Calu3 (cell line): ENCODE results near the gene NSMCE1. TPM values are rescaled to one million over a fixed set of nuclear protein-coding genes. Genes with fewer than 3 reads are reported as not detected.
A peak's percentile ranks its signal among the peaks of the same experiment; 100 is the strongest.
"Not testable (repeated sequence)": the region's sequence is repeated elsewhere in the genome, so short reads cannot be mapped to it uniquely, and the experiment has no call there.

Experiments
- BruUV-seq: library from RNA; stranded (reverse); fragments of 400-500 nt; replicated peaks from 2 replicates; lab custom pipeline; 2021; lab: Mats Ljungman, UMichigan
- CTCF ChIA-PET: fragments of 300-600 bp; sonication (Branson Sonifier 250); formaldehyde crosslinking; loops from one replicate; lab custom pipeline; 2022; ENCODE audit warnings: antibody characterized with exemption; lab: Charles Lee
- DNase-seq: peaks from one replicate; pipeline ENCODE4 v3.0.0; 2022
- H3K27ac Mint-ChIP-seq: one replicate; pipeline ENCODE4 v1.8.0; 2022; ENCODE audit warnings: mixed read lengths; ENCODE audit not compliant: unreplicated experiment
- H3K27me3 Mint-ChIP-seq: one replicate; pipeline ENCODE4 v1.8.0; 2022; ENCODE audit warnings: mixed read lengths; ENCODE audit not compliant: unreplicated experiment
- H3K36me3 Mint-ChIP-seq: one replicate; pipeline ENCODE4 v1.8.0; 2022; ENCODE audit warnings: mild to moderate bottlenecking, moderate library complexity, mixed read lengths; ENCODE audit not compliant: insufficient read depth, unreplicated experiment
- H3K4me1 Mint-ChIP-seq: one replicate; pipeline ENCODE4 v1.8.0; 2022; ENCODE audit warnings: mild to moderate bottlenecking, low read depth, mixed read lengths; ENCODE audit not compliant: unreplicated experiment
- H3K4me3 Mint-ChIP-seq: one replicate; pipeline ENCODE4 v1.8.0; 2022; ENCODE audit warnings: mild to moderate bottlenecking, low read depth, moderate library complexity, mixed read lengths; ENCODE audit not compliant: unreplicated experiment
- H3K9me3 Mint-ChIP-seq: one replicate; pipeline ENCODE4 v1.8.0; 2022; ENCODE audit warnings: low read depth, mixed read lengths; ENCODE audit not compliant: unreplicated experiment
- intact Hi-C: fragments of 100-400 bp; cut with micrococcal nuclease; formaldehyde crosslinking; loops from one replicate; pipeline ENCODE4 v1.10.0; 2022; ENCODE audit not compliant: unreplicated experiment
- total RNA-seq: library from RNA; stranded (reverse); gene quantifications from 2 replicates; pipeline ENCODE4 v1.2.3, GENCODE V29; 2022
- TF ChIP-seq, protein P1 (sequence below): fragments of 200-600 bp; IDR thresholded peaks from one replicate; pipeline ENCODE4 v1.8.0; 2022; ENCODE audit warnings: antibody characterized with exemption; ENCODE audit not compliant: unreplicated experiment

Gene NSMCE1
- total RNA-seq, 1 experiment from 2014 or later: 83.2 TPM

DNA sequence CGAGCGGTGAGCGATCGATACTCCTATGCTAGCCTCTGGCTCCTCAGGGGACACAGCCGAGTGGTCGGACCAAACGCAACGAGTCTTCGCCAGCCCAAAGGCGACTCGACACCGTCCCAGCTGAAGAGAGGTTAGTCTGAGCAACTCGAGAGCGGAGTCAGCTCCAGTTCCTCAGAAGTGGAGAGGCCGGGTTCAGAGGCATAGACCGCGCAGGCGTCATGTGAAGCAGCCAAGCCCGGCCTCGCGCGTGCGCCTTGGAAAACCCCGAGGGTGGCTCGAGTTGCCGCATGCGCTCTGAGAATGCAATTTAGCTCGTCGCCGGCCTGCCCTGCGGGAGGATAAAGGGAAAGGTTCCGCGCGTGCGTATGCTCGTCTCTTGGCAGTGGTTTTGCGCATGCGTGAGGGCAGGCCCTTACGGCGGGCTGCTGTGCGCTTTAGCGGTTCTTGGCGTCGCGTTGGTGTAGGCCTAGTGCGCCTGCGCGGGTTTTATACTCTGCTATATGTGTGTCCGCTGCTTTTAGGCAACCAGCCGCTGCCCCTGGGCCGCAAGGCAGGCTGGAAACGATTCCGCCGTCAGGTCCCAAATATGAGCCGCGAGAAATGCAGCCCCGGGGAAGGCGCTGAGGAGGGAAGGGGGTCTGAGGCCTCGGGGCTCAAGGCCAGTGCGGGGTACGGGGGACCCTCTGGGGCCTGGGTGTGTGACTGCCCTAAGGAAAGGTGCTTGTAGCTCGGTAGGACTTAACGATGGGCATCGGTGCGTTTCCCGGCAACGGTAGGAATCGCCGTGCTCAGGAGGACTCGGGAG, 64.9 kb downstream of the NSMCE1 start, which contains the start of gene KDM8:
KDM8 (plus strand) TSS at position 20 of the 805 bp plus-strand sequence. CDS start 6,598 bp downstream, outside the sequence.
- Mint-ChIP-seq H3K4me3 (peak within 1 kb of the TSS; percentile 77), H3K27me3 (peaks cover 4% of the 10 kb centered on the region), H3K27ac (peak within 1 kb of the TSS; percentile 83), H3K9me3 (no peaks in the 10 kb centered on the region), H3K36me3 (peaks cover 15% of the 10 kb centered on the region), H3K4me1 (peaks cover 8% of the 10 kb centered on the region)
- intact Hi-C loops: loop anchor here (1.0 kb wide), 1 partner anchor 9 kb away; no protein-coding TSS in a partner anchor
- DNase-seq: peak; percentile 99
- TSS peak; percentile 35 for BruUV-seq
- TF ChIP-seq, protein P1, sequence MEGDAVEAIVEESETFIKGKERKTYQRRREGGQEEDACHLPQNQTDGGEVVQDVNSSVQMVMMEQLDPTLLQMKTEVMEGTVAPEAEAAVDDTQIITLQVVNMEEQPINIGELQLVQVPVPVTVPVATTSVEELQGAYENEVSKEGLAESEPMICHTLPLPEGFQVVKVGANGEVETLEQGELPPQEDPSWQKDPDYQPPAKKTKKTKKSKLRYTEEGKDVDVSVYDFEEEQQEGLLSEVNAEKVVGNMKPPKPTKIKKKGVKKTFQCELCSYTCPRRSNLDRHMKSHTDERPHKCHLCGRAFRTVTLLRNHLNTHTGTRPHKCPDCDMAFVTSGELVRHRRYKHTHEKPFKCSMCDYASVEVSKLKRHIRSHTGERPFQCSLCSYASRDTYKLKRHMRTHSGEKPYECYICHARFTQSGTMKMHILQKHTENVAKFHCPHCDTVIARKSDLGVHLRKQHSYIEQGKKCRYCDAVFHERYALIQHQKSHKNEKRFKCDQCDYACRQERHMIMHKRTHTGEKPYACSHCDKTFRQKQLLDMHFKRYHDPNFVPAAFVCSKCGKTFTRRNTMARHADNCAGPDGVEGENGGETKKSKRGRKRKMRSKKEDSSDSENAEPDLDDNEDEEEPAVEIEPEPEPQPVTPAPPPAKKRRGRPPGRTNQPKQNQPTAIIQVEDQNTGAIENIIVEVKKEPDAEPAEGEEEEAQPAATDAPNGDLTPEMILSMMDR: no peak
- CTCF ChIA-PET: interaction anchor here (0.7 to 1.9 kb wide), 12 partner anchors 9 to 346 kb away, joined by 3 to 10 read pairs (median 3); partner anchors contain the start of genes GTF3C1 and KATNIP

DNA sequence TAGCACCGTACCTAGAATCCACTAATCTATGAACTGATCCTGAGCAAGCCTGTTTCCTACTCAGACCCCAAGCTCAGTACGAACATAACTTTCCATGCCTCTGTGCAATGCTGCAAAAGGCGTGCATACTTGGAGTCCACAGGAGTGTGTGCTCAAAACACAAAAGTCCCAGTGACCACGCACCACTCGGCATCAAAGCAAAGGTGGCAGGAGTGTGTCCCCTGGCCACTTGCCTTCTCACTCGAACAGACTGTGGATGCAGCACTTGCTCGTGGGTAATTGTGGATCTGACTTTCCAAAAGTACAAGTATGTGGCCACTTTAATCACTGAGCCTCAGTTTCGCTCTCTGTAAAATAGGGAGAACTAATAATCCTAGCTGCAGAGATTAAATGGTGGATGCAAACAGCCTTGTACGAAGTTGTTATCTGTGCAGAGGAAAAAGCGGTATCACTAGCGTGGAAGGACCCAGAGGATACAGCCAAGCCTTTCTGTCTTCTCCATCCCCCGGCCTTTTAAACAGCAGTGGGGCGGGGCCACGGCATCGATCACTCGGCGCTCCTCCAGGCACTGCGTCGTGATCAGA, 65.6 kb downstream of the NSMCE1 start:
- peaks cover 15% of the 10 kb centered on the region for H3K36me3 Mint-ChIP-seq
- no peaks in the 10 kb centered on the region for H3K9me3 Mint-ChIP-seq
- H3K4me1 Mint-ChIP-seq: peaks cover 8% of the 10 kb centered on the region
- TSS peak; percentile 95 for BruUV-seq
- CTCF ChIA-PET: interaction anchor here (0.7 to 1.9 kb wide), 11 partner anchors 9 to 347 kb away, joined by 3 to 10 read pairs (median 3); partner anchors contain the start of genes GTF3C1 and KATNIP
- peak overlapping the region; percentile 77 for H3K4me3 Mint-ChIP-seq
- peak overlapping the region; percentile 83 for H3K27ac Mint-ChIP-seq
- intact Hi-C loops: no loop called here
- DNase-seq: peak; percentile 93
- TF ChIP-seq, protein P1: no peak
- peaks cover 11% of the 10 kb centered on the region for H3K27me3 Mint-ChIP-seq

DNA sequence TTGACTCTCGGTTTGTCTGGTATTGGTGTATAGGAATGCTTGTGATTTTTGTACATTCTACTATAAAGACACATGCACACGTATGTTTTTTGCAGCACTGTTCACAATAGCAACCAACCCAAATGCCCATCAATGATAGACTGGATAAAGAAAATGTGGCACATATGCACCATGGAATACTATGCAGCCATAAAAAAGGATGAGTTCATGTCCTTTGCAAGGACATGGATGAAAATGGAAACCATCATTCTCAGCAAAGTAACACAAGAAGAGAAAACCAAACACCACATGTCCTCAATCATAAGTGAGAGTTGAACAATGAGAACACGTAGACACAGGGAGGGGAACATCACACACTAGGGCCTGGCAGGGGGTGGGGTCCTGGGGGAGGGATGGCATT, 67.7 kb downstream of the NSMCE1 start:
- intact Hi-C loops, BruUV-seq: not testable (repeated sequence)
- H3K27me3 Mint-ChIP-seq: peaks cover 32% of the 10 kb centered on the region

GRCh38 chr16:27199736-27200135, 68.8 kb downstream of the NSMCE1 start:
- intact Hi-C loops: no loop called here
- CTCF ChIA-PET: interaction anchor here (0.6 kb wide), 1 partner anchor 122 kb away, joined by 3 read pairs; no protein-coding TSS in a partner anchor
- no peak overlapping the region for H3K4me3 Mint-ChIP-seq
- no peaks in the 10 kb centered on the region for H3K9me3 Mint-ChIP-seq
- no TSS peak for BruUV-seq
- H3K36me3 Mint-ChIP-seq: peaks cover 15% of the 10 kb centered on the region
- peaks cover 7% of the 10 kb centered on the region for H3K4me1 Mint-ChIP-seq
- no peak overlapping the region for H3K27ac Mint-ChIP-seq
- H3K27me3 Mint-ChIP-seq: peaks cover 44% of the 10 kb centered on the region
- no peak for DNase-seq
- TF ChIP-seq, protein P1: no peak

More for the DNA sequence above, 67.7 kb downstream of the NSMCE1 start:
- CTCF ChIA-PET, H3K4me1 Mint-ChIP-seq, H3K4me3 Mint-ChIP-seq, H3K27ac Mint-ChIP-seq, DNase-seq, H3K9me3 Mint-ChIP-seq: not testable (repeated sequence)
- H3K36me3 Mint-ChIP-seq: peaks cover 15% of the 10 kb centered on the region
